Liver (tissue), 3 donors: Measurements from ENCODE around the gene XNDC1N.
"Not testable (repeated sequence)": the region's sequence is repeated elsewhere in the genome, so short reads cannot be mapped to it uniquely, and the experiment has no call there.

Experiments used
- EGR1 ChIP-seq, 2 donors: IDR thresholded peaks; 2 replicates each; pipeline ENCODE4 v1.6.1; 2016 to 2018; ENCODE audit warnings: antibody characterized with exemption in 2 of 2, low read depth in 2 of 2
- FOXA1 ChIP-seq: IDR thresholded peaks from 2 replicates; pipeline ENCODE4 v1.6.1; 2016; ENCODE audit warnings: antibody characterized with exemption
- GABPA ChIP-seq, 2 donors: IDR thresholded peaks in 1 of 2; conservative IDR thresholded peaks in 1 of 2; 2 replicates each; pipeline ENCODE4 v1.6.1; 2016; ENCODE audit warnings: antibody characterized with exemption in 2 of 2, mild to moderate bottlenecking in 1 of 2, moderate library complexity in 1 of 2
- JUND ChIP-seq, 2 donors: IDR thresholded peaks; 2 replicates each; pipeline ENCODE4 v1.6.1; 2016; ENCODE audit warnings: antibody characterized with exemption in 2 of 2
- RAD21 ChIP-seq, 2 donors: IDR thresholded peaks; 2 replicates each; pipeline ENCODE4 v1.6.1; 2016; ENCODE audit warnings: antibody characterized with exemption in 2 of 2, mild to moderate bottlenecking in 2 of 2
- RXRA ChIP-seq, 2 donors: IDR thresholded peaks; 2 replicates each; pipeline ENCODE4 v1.6.1; 2017 to 2018; ENCODE audit warnings: antibody characterized with exemption in 2 of 2, mild to moderate bottlenecking in 1 of 2
- SP1 ChIP-seq: IDR thresholded peaks from 2 replicates; pipeline ENCODE4 v1.6.1; 2018; ENCODE audit warnings: antibody characterized with exemption, mild to moderate bottlenecking
- TAF1 ChIP-seq: conservative IDR thresholded peaks from 2 replicates; pipeline ENCODE4 v1.6.1; 2016; ENCODE audit warnings: antibody characterized with exemption, mild to moderate bottlenecking
- YY1 ChIP-seq: IDR thresholded peaks from 2 replicates; pipeline ENCODE4 v1.6.1; 2016; ENCODE audit warnings: antibody characterized with exemption, mild to moderate bottlenecking
- TF ChIP-seq, protein P1 (sequence below): fragments of 150-350 bp; IDR thresholded peaks from 2 replicates; pipeline ENCODE4 v1.5.1; 2017; ENCODE audit warnings: improper control_type of control experiment, low read depth, low read length; ENCODE audit not compliant: missing input control
- TF ChIP-seq, protein P2 (sequence below): IDR thresholded peaks from 2 replicates; pipeline ENCODE4 v1.6.1; 2016; ENCODE audit warnings: antibody characterized with exemption, mild to moderate bottlenecking
- TF ChIP-seq, protein P3 (sequence below): IDR thresholded peaks from 2 replicates; pipeline ENCODE4 v1.6.1; 2016; ENCODE audit warnings: antibody characterized with exemption
- TF ChIP-seq, protein P4 (sequence below): IDR thresholded peaks from 2 replicates; pipeline ENCODE4 v1.6.1; 2016; ENCODE audit warnings: antibody characterized with exemption
- TF ChIP-seq, protein P5 (sequence below): IDR thresholded peaks from 2 replicates; pipeline ENCODE4 v1.6.1; 2016; ENCODE audit warnings: antibody characterized with exemption
- donor health status: healthy.
- donor health status: healthy.

DNA sequence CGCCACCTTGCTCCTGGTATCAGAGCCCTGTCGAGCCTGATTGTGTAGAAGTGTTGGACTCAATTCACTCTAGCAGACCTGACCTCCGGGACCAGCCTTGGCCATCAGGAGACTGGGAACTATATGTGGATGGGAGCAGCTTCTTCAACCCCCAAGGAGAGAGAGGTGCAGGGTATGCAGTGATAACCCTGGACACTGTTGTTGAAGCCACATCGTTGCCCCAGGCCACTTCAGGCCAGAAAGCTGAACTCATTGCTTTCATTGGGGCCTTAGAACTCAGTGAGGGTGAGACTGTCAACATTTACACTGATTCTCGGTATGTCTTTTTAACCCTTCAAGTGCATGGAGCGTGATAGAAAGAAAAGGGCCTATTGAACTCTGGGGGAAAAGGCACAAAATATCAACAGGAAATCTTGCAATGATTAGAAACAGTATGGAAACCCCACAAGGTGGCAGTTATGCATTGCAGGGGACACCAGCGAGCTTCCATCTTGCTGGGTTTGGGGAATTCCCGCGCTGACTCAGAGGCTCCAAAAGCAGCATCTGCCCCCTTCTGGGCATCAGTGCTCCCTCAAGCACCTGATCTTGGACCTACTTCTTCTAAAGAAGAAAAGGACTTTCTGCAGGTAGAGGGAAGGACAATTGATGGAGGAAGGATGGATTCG lies 16.9 kb downstream of the XNDC1N start:
- not testable (repeated sequence) for TF ChIP-seq JUND (IDR thresholded peaks at IDR 0.05); SP1; FOXA1; GABPA (IDR thresholded peaks at IDR 0.05 in 1 of 2, conservative IDR thresholded peaks at IDR 0.05 in 1 of 2); TAF1; EGR1 (IDR thresholded peaks at IDR 0.05; ENCODE audit: low read depth in 2 of 2); RAD21 (IDR thresholded peaks at IDR 0.05); YY1; RXRA (IDR thresholded peaks at IDR 0.05)
- TF ChIP-seq, protein P1, sequence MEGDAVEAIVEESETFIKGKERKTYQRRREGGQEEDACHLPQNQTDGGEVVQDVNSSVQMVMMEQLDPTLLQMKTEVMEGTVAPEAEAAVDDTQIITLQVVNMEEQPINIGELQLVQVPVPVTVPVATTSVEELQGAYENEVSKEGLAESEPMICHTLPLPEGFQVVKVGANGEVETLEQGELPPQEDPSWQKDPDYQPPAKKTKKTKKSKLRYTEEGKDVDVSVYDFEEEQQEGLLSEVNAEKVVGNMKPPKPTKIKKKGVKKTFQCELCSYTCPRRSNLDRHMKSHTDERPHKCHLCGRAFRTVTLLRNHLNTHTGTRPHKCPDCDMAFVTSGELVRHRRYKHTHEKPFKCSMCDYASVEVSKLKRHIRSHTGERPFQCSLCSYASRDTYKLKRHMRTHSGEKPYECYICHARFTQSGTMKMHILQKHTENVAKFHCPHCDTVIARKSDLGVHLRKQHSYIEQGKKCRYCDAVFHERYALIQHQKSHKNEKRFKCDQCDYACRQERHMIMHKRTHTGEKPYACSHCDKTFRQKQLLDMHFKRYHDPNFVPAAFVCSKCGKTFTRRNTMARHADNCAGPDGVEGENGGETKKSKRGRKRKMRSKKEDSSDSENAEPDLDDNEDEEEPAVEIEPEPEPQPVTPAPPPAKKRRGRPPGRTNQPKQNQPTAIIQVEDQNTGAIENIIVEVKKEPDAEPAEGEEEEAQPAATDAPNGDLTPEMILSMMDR: not testable (repeated sequence)
- TF ChIP-seq, protein P2, sequence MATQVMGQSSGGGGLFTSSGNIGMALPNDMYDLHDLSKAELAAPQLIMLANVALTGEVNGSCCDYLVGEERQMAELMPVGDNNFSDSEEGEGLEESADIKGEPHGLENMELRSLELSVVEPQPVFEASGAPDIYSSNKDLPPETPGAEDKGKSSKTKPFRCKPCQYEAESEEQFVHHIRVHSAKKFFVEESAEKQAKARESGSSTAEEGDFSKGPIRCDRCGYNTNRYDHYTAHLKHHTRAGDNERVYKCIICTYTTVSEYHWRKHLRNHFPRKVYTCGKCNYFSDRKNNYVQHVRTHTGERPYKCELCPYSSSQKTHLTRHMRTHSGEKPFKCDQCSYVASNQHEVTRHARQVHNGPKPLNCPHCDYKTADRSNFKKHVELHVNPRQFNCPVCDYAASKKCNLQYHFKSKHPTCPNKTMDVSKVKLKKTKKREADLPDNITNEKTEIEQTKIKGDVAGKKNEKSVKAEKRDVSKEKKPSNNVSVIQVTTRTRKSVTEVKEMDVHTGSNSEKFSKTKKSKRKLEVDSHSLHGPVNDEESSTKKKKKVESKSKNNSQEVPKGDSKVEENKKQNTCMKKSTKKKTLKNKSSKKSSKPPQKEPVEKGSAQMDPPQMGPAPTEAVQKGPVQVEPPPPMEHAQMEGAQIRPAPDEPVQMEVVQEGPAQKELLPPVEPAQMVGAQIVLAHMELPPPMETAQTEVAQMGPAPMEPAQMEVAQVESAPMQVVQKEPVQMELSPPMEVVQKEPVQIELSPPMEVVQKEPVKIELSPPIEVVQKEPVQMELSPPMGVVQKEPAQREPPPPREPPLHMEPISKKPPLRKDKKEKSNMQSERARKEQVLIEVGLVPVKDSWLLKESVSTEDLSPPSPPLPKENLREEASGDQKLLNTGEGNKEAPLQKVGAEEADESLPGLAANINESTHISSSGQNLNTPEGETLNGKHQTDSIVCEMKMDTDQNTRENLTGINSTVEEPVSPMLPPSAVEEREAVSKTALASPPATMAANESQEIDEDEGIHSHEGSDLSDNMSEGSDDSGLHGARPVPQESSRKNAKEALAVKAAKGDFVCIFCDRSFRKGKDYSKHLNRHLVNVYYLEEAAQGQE: not testable (repeated sequence)
- TF ChIP-seq, protein P3, sequence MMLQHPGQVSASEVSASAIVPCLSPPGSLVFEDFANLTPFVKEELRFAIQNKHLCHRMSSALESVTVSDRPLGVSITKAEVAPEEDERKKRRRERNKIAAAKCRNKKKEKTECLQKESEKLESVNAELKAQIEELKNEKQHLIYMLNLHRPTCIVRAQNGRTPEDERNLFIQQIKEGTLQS: not testable (repeated sequence)
- TF ChIP-seq, protein P4, sequence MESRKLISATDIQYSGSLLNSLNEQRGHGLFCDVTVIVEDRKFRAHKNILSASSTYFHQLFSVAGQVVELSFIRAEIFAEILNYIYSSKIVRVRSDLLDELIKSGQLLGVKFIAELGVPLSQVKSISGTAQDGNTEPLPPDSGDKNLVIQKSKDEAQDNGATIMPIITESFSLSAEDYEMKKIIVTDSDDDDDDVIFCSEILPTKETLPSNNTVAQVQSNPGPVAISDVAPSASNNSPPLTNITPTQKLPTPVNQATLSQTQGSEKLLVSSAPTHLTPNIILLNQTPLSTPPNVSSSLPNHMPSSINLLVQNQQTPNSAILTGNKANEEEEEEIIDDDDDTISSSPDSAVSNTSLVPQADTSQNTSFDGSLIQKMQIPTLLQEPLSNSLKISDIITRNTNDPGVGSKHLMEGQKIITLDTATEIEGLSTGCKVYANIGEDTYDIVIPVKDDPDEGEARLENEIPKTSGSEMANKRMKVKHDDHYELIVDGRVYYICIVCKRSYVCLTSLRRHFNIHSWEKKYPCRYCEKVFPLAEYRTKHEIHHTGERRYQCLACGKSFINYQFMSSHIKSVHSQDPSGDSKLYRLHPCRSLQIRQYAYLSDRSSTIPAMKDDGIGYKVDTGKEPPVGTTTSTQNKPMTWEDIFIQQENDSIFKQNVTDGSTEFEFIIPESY: not testable (repeated sequence)
- TF ChIP-seq, protein P5, sequence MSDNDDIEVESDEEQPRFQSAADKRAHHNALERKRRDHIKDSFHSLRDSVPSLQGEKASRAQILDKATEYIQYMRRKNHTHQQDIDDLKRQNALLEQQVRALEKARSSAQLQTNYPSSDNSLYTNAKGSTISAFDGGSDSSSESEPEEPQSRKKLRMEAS: not testable (repeated sequence)
